Glomerular visceral epithelial cell (primary cell): Measurements from ENCODE around the gene RTP3.
"Not testable (repeated sequence)": the region's sequence is repeated elsewhere in the genome, so short reads cannot be mapped to it uniquely, and the experiment has no call there.

Experiments
- DNase-seq: peaks from one replicate; pipeline ENCODE4 v3.0.0-alpha.2; 2016; ENCODE audit errors: extremely low spot score

Gene RTP3

GRCh38 chr3:46546896-46547440 is 49.2 kb downstream of the RTP3 start:
- DNase-seq: no peak

GRCh38 chr3:46548611-46549010 is 50.8 kb downstream of the RTP3 start:
- DNase-seq: not testable (repeated sequence)

- no peak for DNase-seq
Measured at GRCh38 chr3:46549408-46549904, 51.7 kb downstream of the RTP3 start.

GRCh38 chr3:46549989-46550388 is 52.2 kb downstream of the RTP3 start:
- DNase-seq: no peak
